DOHH2 (cell line): ENCODE measurements around the gene ALOX12B.
A peak's percentile ranks its signal among the peaks of the same experiment; 100 is the strongest.

Experiments used
- H3F3A ChIP-seq: fragments of 200-600 bp; sonication (generic), shearing (Covaris generic); 2 replicates; pipeline ENCODE4 v1.6.0; 2016; ENCODE audit warnings: antibody characterized with exemption, mild to moderate bottlenecking; ENCODE audit not compliant: control insufficient read depth, insufficient read depth
- H3K27ac ChIP-seq: fragments of 200-600 bp; sonication (generic); 2 replicates; pipeline ENCODE4 v1.5.1; 2014; ENCODE audit warnings: low read depth, mild to moderate bottlenecking, low read length, moderate library complexity
- H3K27me3 ChIP-seq: fragments of 200-600 bp; sonication (generic); 2 replicates; pipeline ENCODE4 v1.6.1; 2014; ENCODE audit warnings: mild to moderate bottlenecking, low read length, mixed read lengths; ENCODE audit not compliant: control insufficient read depth
- H3K36me3 ChIP-seq: fragments of 200-600 bp; sonication (generic); 2 replicates; pipeline ENCODE4 v1.6.1; 2014; ENCODE audit warnings: mild to moderate bottlenecking, low read length, moderate library complexity, mixed read lengths; ENCODE audit not compliant: control insufficient read depth
- H3K4me1 ChIP-seq: fragments of 200-600 bp; sonication (generic); 2 replicates; pipeline ENCODE4 v1.6.1; 2014; ENCODE audit warnings: mild to moderate bottlenecking, low read length, mixed read lengths; ENCODE audit not compliant: control insufficient read depth
- H3K4me2 ChIP-seq: fragments of 200-600 bp; sonication (generic); 2 replicates; pipeline ENCODE4 v1.6.0; 2014; ENCODE audit warnings: mild to moderate bottlenecking, low read length, moderate library complexity
- H3K4me3 ChIP-seq: fragments of 200-600 bp; sonication (generic); 2 replicates; pipeline ENCODE4 v1.5.1; 2014; ENCODE audit warnings: mild to moderate bottlenecking, low read length, mixed read lengths
- H3K79me2 ChIP-seq: fragments of 200-600 bp; sonication (generic); 2 replicates; pipeline ENCODE4 v1.6.1; 2014; ENCODE audit warnings: mild to moderate bottlenecking, low read length, mixed read lengths; ENCODE audit not compliant: control insufficient read depth
- H3K9me2 ChIP-seq: fragments of 200-600 bp; sonication (generic); replicated peaks from 2 replicates; pipeline ENCODE4 v1.6.1; 2014; ENCODE audit warnings: mild to moderate bottlenecking, low read length, mixed read lengths; ENCODE audit not compliant: control insufficient read depth
- H3K9me3 ChIP-seq: fragments of 200-600 bp; sonication (generic); 2 replicates; pipeline ENCODE4 v1.6.1; 2014; ENCODE audit warnings: antibody characterized with exemption, low read length, mixed read lengths; ENCODE audit not compliant: control insufficient read depth, insufficient read depth
- H4K20me1 ChIP-seq: fragments of 200-600 bp; sonication (generic); 2 replicates; pipeline ENCODE4 v1.6.0; 2014; ENCODE audit warnings: low read depth, mild to moderate bottlenecking, antibody characterized with exemption, low read length, moderate library complexity; ENCODE audit not compliant: control insufficient read depth, insufficient read depth
- CTCF ChIP-seq: fragments of 200-600 bp; sonication (generic); IDR thresholded peaks from one replicate; pipeline ENCODE4 v1.5.1; 2014; ENCODE audit warnings: antibody characterized with exemption, mild to moderate bottlenecking, low read depth, low read length; ENCODE audit not compliant: poor library complexity, severe bottlenecking
- EZH2phosphoT487 ChIP-seq: fragments of 200-600 bp; sonication (generic); IDR thresholded peaks from 2 replicates; pipeline ENCODE4 v1.6.1; 2017; ENCODE audit warnings: borderline replicate concordance, mild to moderate bottlenecking, antibody characterized with exemption, low read length, moderate library complexity, mixed read lengths

The ALOX12B gene

GRCh38 chr17:8121681-8122421 is 34.3 kb upstream of the ALOX12B start:
- peaks cover 27% of the 10 kb centered on the region for H3F3A ChIP-seq
- no peaks in the 10 kb centered on the region for H3K9me3 ChIP-seq
- no peaks in the 10 kb centered on the region for H3K79me2 ChIP-seq
- H3K36me3 ChIP-seq: no peaks in the 10 kb centered on the region
- H3K27ac ChIP-seq: no peak overlapping the region
- TF ChIP-seq CTCF (peak; percentile 80), EZH2phosphoT487 (no peak)
- no peaks in the 10 kb centered on the region for H3K9me2 ChIP-seq
- peak overlapping the region; percentile 98 for H3K4me2 ChIP-seq
- H3K4me1 ChIP-seq: peaks cover 72% of the 10 kb centered on the region
- H4K20me1 ChIP-seq: 0 out of 2 replicates have a peak, but pooled peaks cover 7% of the 10 kb centered on the region
- peaks cover 55% of the 10 kb centered on the region for H3K27me3 ChIP-seq
- peak overlapping the region; percentile 80 for H3K4me3 ChIP-seq

- Histone ChIP-seq H3K9me3 (no peaks in the 10 kb centered on the region), H3K27ac (no peak overlapping the region), H3K4me1 (peaks cover 72% of the 10 kb centered on the region), H3K4me3 (peak overlapping the region; percentile 80), H4K20me1 (0 out of 2 replicates have a peak, but pooled peaks cover 7% of the 10 kb centered on the region), H3K9me2 (no peaks in the 10 kb centered on the region), H3F3A (peaks cover 24% of the 10 kb centered on the region), H3K79me2 (no peaks in the 10 kb centered on the region), H3K4me2 (peak overlapping the region; percentile 98), H3K36me3 (no peaks in the 10 kb centered on the region), H3K27me3 (peaks cover 60% of the 10 kb centered on the region)
- no peak for TF ChIP-seq CTCF
- no peak for TF ChIP-seq EZH2phosphoT487
These were observed 33.8 kb upstream of the ALOX12B start for GRCh38 chr17:8121407-8121680.

GRCh38 chr17:8120520-8121406 is 33.2 kb upstream of the ALOX12B start:
- TF ChIP-seq EZH2phosphoT487 (no peak), CTCF (peak; percentile 54)
- peaks cover 24% of the 10 kb centered on the region for H3F3A ChIP-seq
- no peaks in the 10 kb centered on the region for H3K79me2 ChIP-seq
- H3K27me3 ChIP-seq: peaks cover 65% of the 10 kb centered on the region
- no peaks in the 10 kb centered on the region for H3K9me2 ChIP-seq
- 0 out of 2 replicates have a peak, but pooled peaks cover 7% of the 10 kb centered on the region for H4K20me1 ChIP-seq
- peak overlapping the region; percentile 98 for H3K4me2 ChIP-seq
- no peaks in the 10 kb centered on the region for H3K9me3 ChIP-seq
- peak overlapping the region; percentile 41 for H3K27ac ChIP-seq
- peak overlapping the region; percentile 80 for H3K4me3 ChIP-seq
- H3K4me1 ChIP-seq: peaks cover 72% of the 10 kb centered on the region
- H3K36me3 ChIP-seq: no peaks in the 10 kb centered on the region
